ENCODE data around the gene PRSS22.

- no peak for TF ChIP-seq POLR2A (IDR thresholded peaks at IDR 0.05; ENCODE audit: extremely low read depth, insufficient read length)
- TF ChIP-seq, protein P1, sequence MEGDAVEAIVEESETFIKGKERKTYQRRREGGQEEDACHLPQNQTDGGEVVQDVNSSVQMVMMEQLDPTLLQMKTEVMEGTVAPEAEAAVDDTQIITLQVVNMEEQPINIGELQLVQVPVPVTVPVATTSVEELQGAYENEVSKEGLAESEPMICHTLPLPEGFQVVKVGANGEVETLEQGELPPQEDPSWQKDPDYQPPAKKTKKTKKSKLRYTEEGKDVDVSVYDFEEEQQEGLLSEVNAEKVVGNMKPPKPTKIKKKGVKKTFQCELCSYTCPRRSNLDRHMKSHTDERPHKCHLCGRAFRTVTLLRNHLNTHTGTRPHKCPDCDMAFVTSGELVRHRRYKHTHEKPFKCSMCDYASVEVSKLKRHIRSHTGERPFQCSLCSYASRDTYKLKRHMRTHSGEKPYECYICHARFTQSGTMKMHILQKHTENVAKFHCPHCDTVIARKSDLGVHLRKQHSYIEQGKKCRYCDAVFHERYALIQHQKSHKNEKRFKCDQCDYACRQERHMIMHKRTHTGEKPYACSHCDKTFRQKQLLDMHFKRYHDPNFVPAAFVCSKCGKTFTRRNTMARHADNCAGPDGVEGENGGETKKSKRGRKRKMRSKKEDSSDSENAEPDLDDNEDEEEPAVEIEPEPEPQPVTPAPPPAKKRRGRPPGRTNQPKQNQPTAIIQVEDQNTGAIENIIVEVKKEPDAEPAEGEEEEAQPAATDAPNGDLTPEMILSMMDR (IDR thresholded peaks at IDR 0.05; ENCODE audit: low read depth, low read length) = no peak
- no peak for TF ChIP-seq MAX (IDR thresholded peaks at IDR 0.05; ENCODE audit: low read depth, low read length)
- TF ChIP-seq MYC (IDR thresholded peaks at IDR 0.05; ENCODE audit: low read depth, low read length) = no peak
Measured at GRCh38 chr16:2843526-2843925, 14.4 kb downstream of the PRSS22 start.

Data from NB4 (cell line).